Adipocyte (in vitro differentiated cells): Measurements from ENCODE around the gene GUCA2B.

Experiments
- DNase-seq: peaks from one replicate; pipeline ENCODE4 v3.0.0-alpha.2; 2015; ENCODE audit warnings: low read depth
- H3K27me3 ChIP-seq: replicated peaks from 2 replicates; pipeline ENCODE4 v1.7.0; 2013; ENCODE audit warnings: mild to moderate bottlenecking, low read length, moderate library complexity; ENCODE audit not compliant: control insufficient read depth, insufficient read depth
- H3K36me3 ChIP-seq: 2 replicates; pipeline ENCODE4 v1.7.0; 2013; ENCODE audit warnings: low read length, mild to moderate bottlenecking, moderate library complexity; ENCODE audit not compliant: control insufficient read depth, insufficient read depth, severe bottlenecking
- H3K4me1 ChIP-seq: 2 replicates; pipeline ENCODE4 v1.7.0; 2013; ENCODE audit warnings: mild to moderate bottlenecking, low read length, moderate library complexity; ENCODE audit not compliant: control insufficient read depth, insufficient read depth
- H3K4me3 ChIP-seq: 2 replicates; pipeline ENCODE4 v1.7.0; 2013; ENCODE audit warnings: mild to moderate bottlenecking, low read length, moderate library complexity
- H3K9ac ChIP-seq: 2 replicates; pipeline ENCODE4 v1.7.0; 2013; ENCODE audit warnings: mild to moderate bottlenecking, low read length, moderate library complexity
- H3K9me3 ChIP-seq: 2 replicates; pipeline ENCODE4 v1.7.0; 2013; ENCODE audit warnings: mild to moderate bottlenecking, low read length, moderate library complexity; ENCODE audit not compliant: control insufficient read depth

The GUCA2B gene

GRCh38 chr1:42170779-42171621 is 17.8 kb downstream of the GUCA2B start:
- Histone ChIP-seq H3K4me3 (no peak overlapping the region), H3K27me3 (no peaks in the 10 kb centered on the region), H3K4me1 (peaks cover 15% of the 10 kb centered on the region), H3K36me3 (no peaks in the 10 kb centered on the region), H3K9me3 (no peaks in the 10 kb centered on the region), H3K9ac (no peak overlapping the region)
- DNase-seq = no peak

- Histone ChIP-seq H3K9ac (no peak overlapping the region), H3K4me1 (peaks cover 15% of the 10 kb centered on the region), H3K4me3 (no peak overlapping the region), H3K36me3 (no peaks in the 10 kb centered on the region), H3K27me3 (no peaks in the 10 kb centered on the region), H3K9me3 (no peaks in the 10 kb centered on the region)
- DNase-seq = no peak
Observed at GRCh38 chr1:42171679-42172266, 18.6 kb downstream of the GUCA2B start.

GRCh38 chr1:42172381-42173133 is 19.3 kb downstream of the GUCA2B start:
- Histone ChIP-seq H3K36me3 (no peaks in the 10 kb centered on the region), H3K4me1 (peaks cover 19% of the 10 kb centered on the region), H3K9ac (no peak overlapping the region), H3K27me3 (no peaks in the 10 kb centered on the region), H3K4me3 (no peak overlapping the region), H3K9me3 (no peaks in the 10 kb centered on the region)
- DNase-seq = no peak

- Histone ChIP-seq H3K4me1 (peaks cover 27% of the 10 kb centered on the region), H3K9ac (no peak overlapping the region)
Observed at GRCh38 chr1:42173155-42173933, 20.1 kb downstream of the GUCA2B start.

GRCh38 chr1:42173961-42174735 is 20.9 kb downstream of the GUCA2B start:
- H3K9ac ChIP-seq = no peak overlapping the region
- no peaks in the 10 kb centered on the region for H3K27me3 ChIP-seq
- H3K36me3 ChIP-seq = no peaks in the 10 kb centered on the region
- peaks cover 34% of the 10 kb centered on the region for H3K4me1 ChIP-seq
- H3K9me3 ChIP-seq = no peaks in the 10 kb centered on the region
- DNase-seq = peak; percentile 44
- H3K4me3 ChIP-seq = no peak overlapping the region

More at GRCh38 chr1:42173155-42173933, 20.1 kb downstream of the GUCA2B start:
- Histone ChIP-seq H3K9me3 (no peaks in the 10 kb centered on the region), H3K27me3 (no peaks in the 10 kb centered on the region), H3K36me3 (no peaks in the 10 kb centered on the region), H3K4me3 (no peak overlapping the region)
- peak; percentile 69 for DNase-seq

GRCh38 chr1:42175314-42176054 is 22.3 kb downstream of the GUCA2B start:
- H3K36me3 ChIP-seq = no peaks in the 10 kb centered on the region
- H3K9me3 ChIP-seq = no peaks in the 10 kb centered on the region
- H3K9ac ChIP-seq = no peak overlapping the region
- no peak overlapping the region for H3K4me3 ChIP-seq
- no peaks in the 10 kb centered on the region for H3K27me3 ChIP-seq
- DNase-seq = no peak
- peaks cover 41% of the 10 kb centered on the region for H3K4me1 ChIP-seq

DNA sequence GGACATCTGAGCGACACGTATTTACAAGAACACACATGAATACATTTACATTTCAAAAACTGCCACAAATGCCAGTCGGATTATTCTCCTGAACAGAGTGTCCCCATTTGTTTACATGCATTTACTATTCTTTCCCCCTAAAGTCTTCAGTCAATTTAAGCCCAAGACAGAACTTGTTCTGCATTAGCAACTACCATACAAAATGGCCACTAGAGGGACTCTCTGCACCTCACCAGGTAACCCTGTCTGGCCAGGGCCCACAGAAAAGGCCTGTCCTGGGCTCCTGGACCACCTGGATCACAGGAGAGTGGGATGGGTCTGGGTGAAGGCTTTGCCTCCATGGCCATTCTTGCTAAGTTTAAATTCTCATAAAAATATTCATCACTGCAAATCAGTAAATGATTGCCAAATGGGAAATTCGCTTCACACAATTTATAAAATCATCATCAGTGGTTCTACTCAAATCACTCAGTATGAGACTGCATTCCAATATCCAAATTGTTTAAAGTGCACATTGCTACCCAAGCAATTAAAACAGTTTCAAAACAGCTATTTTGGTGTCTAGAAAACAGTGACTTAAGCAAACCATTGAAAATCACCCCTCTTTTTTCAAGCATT is 23.8 kb downstream of the GUCA2B start:
- Histone ChIP-seq H3K4me1 (peaks cover 41% of the 10 kb centered on the region), H3K36me3 (peaks cover 14% of the 10 kb centered on the region), H3K9me3 (no peaks in the 10 kb centered on the region), H3K27me3 (no peaks in the 10 kb centered on the region), H3K9ac (no peak overlapping the region), H3K4me3 (no peak overlapping the region)
- DNase-seq = peak; percentile 59

GRCh38 chr1:42177541-42177981 is 24.4 kb downstream of the GUCA2B start:
- peak; percentile 57 for DNase-seq
- peaks cover 14% of the 10 kb centered on the region for H3K36me3 ChIP-seq
- H3K4me3 ChIP-seq = no peak overlapping the region
- H3K4me1 ChIP-seq = peaks cover 41% of the 10 kb centered on the region
- no peaks in the 10 kb centered on the region for H3K27me3 ChIP-seq
- no peaks in the 10 kb centered on the region for H3K9me3 ChIP-seq
- no peak overlapping the region for H3K9ac ChIP-seq

DNA sequence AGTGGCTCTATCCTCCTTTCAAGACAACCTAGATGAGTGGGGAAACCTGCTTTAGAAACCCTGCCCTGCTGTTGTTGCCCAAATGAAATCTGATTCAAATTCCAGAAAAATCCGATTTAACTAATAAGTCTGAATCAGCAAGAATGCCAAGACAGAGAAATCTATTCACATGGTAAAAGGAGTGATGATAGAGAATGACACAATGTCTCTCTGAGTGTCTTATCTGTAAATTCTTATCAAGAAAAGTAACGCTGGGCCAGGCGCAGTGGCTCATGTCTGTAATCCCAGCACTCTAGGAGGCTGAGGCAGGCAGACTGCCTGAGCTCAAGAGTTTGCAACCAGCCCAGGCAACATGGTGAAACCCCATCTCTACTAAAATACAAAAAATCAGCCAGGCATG is 25.0 kb downstream of the GUCA2B start:
- no peak for DNase-seq
- Histone ChIP-seq H3K9ac (no peak overlapping the region), H3K9me3 (no peaks in the 10 kb centered on the region)

More for the DNA sequence above, 25.0 kb downstream of the GUCA2B start:
- Histone ChIP-seq H3K4me3 (no peak overlapping the region), H3K27me3 (no peaks in the 10 kb centered on the region), H3K4me1 (peaks cover 41% of the 10 kb centered on the region), H3K36me3 (peaks cover 18% of the 10 kb centered on the region)
